Measurements from ENCODE around the gene TNFSF10. TPM values are rescaled to one million over a fixed set of nuclear protein-coding genes. Genes with fewer than 3 reads are reported as not detected.

TNFSF10 gene
- polyA plus RNA-seq, 1 donor from 2014 or later = not detected

DNA sequence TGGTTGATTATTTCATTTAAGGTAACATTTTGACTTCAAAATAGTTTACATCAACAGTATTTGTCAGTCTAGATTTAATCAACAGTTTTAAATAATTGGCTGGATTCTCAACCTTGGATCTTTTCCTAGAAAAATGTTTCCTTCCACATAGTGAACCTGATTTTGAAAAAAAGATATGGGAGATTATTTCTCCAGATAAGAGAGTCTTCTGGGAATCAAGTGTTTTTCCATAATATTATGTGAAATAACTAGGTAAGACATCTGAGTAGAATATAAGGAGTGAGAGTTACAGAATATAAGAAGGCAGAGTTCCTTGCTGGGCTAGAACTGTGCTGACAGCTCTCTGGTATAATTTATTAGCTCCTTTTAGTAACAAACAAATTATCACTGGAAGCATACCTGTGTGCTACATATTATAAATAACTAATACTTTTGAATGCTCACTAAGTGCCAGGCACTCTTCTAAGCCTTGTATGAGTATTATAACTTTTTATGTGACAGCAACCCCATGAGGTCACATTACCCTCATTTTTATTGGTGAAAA lies 18.8 kb upstream of the TNFSF10 start:
- no peak overlapping the region for H3K27ac ChIP-seq (ENCODE audit: low read length)
- H2AFZ ChIP-seq (ENCODE audit: low read depth, low read length) = no peak overlapping the region
- no peaks in the 10 kb centered on the region for H4K20me1 ChIP-seq (ENCODE audit: insufficient read depth)
- H3F3A ChIP-seq (ENCODE audit: insufficient read depth, low read length, poor library complexity, severe bottlenecking) = no peaks in the 10 kb centered on the region
- H3K79me2 ChIP-seq (replicated peaks; ENCODE audit: insufficient read depth, low read length) = no peaks in the 10 kb centered on the region
- H3K4me2 ChIP-seq (ENCODE audit: low read length) = no peak overlapping the region
- H3K9ac ChIP-seq (ENCODE audit: low read length) = no peak overlapping the region
- no peaks in the 10 kb centered on the region for H3K27me3 ChIP-seq (ENCODE audit: insufficient read depth, low read depth, low read length)
- H3K4me3 ChIP-seq (ENCODE audit: low read length) = no peak overlapping the region
- TF ChIP-seq SMC3 (conservative IDR thresholded peaks at IDR 0.05; ENCODE audit: poor library complexity) (no peak), POLR2AphosphoS5 (IDR thresholded peaks at IDR 0.05) (no peak), TAF1 (IDR thresholded peaks at IDR 0.05; ENCODE audit: low read depth) (no peak), MXI1 (conservative IDR thresholded peaks at IDR 0.05; ENCODE audit: poor library complexity, severe bottlenecking) (no peak), EP300 (conservative IDR thresholded peaks at IDR 0.05; ENCODE audit: poor library complexity, severe bottlenecking) (no peak), EZH2 (IDR thresholded peaks at IDR 0.05; ENCODE audit: borderline replicate concordance, insufficient read depth, low read length, poor library complexity, severe bottlenecking) (no peak), RAD21 (conservative IDR thresholded peaks at IDR 0.05) (no peak)
- TF ChIP-seq, protein P1, sequence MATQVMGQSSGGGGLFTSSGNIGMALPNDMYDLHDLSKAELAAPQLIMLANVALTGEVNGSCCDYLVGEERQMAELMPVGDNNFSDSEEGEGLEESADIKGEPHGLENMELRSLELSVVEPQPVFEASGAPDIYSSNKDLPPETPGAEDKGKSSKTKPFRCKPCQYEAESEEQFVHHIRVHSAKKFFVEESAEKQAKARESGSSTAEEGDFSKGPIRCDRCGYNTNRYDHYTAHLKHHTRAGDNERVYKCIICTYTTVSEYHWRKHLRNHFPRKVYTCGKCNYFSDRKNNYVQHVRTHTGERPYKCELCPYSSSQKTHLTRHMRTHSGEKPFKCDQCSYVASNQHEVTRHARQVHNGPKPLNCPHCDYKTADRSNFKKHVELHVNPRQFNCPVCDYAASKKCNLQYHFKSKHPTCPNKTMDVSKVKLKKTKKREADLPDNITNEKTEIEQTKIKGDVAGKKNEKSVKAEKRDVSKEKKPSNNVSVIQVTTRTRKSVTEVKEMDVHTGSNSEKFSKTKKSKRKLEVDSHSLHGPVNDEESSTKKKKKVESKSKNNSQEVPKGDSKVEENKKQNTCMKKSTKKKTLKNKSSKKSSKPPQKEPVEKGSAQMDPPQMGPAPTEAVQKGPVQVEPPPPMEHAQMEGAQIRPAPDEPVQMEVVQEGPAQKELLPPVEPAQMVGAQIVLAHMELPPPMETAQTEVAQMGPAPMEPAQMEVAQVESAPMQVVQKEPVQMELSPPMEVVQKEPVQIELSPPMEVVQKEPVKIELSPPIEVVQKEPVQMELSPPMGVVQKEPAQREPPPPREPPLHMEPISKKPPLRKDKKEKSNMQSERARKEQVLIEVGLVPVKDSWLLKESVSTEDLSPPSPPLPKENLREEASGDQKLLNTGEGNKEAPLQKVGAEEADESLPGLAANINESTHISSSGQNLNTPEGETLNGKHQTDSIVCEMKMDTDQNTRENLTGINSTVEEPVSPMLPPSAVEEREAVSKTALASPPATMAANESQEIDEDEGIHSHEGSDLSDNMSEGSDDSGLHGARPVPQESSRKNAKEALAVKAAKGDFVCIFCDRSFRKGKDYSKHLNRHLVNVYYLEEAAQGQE (IDR thresholded peaks at IDR 0.05; ENCODE audit: borderline replicate concordance) = no peak
- TF ChIP-seq, protein P2, sequence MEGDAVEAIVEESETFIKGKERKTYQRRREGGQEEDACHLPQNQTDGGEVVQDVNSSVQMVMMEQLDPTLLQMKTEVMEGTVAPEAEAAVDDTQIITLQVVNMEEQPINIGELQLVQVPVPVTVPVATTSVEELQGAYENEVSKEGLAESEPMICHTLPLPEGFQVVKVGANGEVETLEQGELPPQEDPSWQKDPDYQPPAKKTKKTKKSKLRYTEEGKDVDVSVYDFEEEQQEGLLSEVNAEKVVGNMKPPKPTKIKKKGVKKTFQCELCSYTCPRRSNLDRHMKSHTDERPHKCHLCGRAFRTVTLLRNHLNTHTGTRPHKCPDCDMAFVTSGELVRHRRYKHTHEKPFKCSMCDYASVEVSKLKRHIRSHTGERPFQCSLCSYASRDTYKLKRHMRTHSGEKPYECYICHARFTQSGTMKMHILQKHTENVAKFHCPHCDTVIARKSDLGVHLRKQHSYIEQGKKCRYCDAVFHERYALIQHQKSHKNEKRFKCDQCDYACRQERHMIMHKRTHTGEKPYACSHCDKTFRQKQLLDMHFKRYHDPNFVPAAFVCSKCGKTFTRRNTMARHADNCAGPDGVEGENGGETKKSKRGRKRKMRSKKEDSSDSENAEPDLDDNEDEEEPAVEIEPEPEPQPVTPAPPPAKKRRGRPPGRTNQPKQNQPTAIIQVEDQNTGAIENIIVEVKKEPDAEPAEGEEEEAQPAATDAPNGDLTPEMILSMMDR (IDR thresholded peaks at IDR 0.05; ENCODE audit: poor library complexity, severe bottlenecking) = no peak
- no peaks in the 10 kb centered on the region for H3K9me3 ChIP-seq (ENCODE audit: low read length)
- H3K9me2 ChIP-seq (ENCODE audit: insufficient read depth, low read length) = no peaks in the 10 kb centered on the region
- H3K36me3 ChIP-seq (ENCODE audit: insufficient read depth, low read length) = no peaks in the 10 kb centered on the region

DNA sequence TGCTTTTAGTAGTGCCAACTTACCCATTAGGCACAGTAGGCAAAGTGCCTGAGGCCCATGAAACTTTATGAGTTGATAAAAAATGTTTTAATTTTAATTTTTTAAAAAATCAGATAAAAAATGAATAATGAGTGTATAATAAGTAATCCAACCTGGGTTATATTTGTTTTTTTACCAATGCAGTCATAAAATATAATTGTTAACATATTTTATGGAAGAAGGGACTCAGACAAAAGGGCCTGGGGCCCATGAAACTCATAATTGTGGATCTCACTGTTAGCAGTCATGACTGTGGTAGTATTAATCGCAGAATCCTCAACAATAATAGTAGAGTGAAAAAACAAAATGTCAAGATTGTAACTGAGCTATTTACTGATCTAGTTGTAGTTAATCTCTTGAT lies 16.8 kb upstream of the TNFSF10 start:
- Histone ChIP-seq H4K20me1 (ENCODE audit: insufficient read depth) (no peaks in the 10 kb centered on the region), H2AFZ (ENCODE audit: low read depth, low read length) (no peak overlapping the region), H3K9ac (ENCODE audit: low read length) (no peak overlapping the region), H3K79me2 (replicated peaks; ENCODE audit: insufficient read depth, low read length) (no peaks in the 10 kb centered on the region), H3K27me3 (ENCODE audit: insufficient read depth, low read depth, low read length) (no peaks in the 10 kb centered on the region), H3K9me3 (ENCODE audit: low read length) (no peaks in the 10 kb centered on the region), H3K36me3 (ENCODE audit: insufficient read depth, low read length) (no peaks in the 10 kb centered on the region), H3K9me2 (ENCODE audit: insufficient read depth, low read length) (no peaks in the 10 kb centered on the region), H3K4me3 (ENCODE audit: low read length) (no peak overlapping the region), H3K4me2 (ENCODE audit: low read length) (no peak overlapping the region), H3F3A (ENCODE audit: insufficient read depth, low read length, poor library complexity, severe bottlenecking) (no peaks in the 10 kb centered on the region), H3K27ac (ENCODE audit: low read length) (no peak overlapping the region)
- TF ChIP-seq TAF1 (IDR thresholded peaks at IDR 0.05; ENCODE audit: low read depth) = no peak
- TF ChIP-seq MXI1 (conservative IDR thresholded peaks at IDR 0.05; ENCODE audit: poor library complexity, severe bottlenecking) = no peak
- TF ChIP-seq EP300 (conservative IDR thresholded peaks at IDR 0.05; ENCODE audit: poor library complexity, severe bottlenecking) = no peak
- TF ChIP-seq, protein P2 (IDR thresholded peaks at IDR 0.05; ENCODE audit: poor library complexity, severe bottlenecking) = no peak
- TF ChIP-seq, protein P1 (IDR thresholded peaks at IDR 0.05; ENCODE audit: borderline replicate concordance) = no peak
- TF ChIP-seq RAD21 (conservative IDR thresholded peaks at IDR 0.05) = no peak
- TF ChIP-seq SMC3 (conservative IDR thresholded peaks at IDR 0.05; ENCODE audit: poor library complexity) = no peak
- TF ChIP-seq EZH2 (IDR thresholded peaks at IDR 0.05; ENCODE audit: borderline replicate concordance, insufficient read depth, low read length, poor library complexity, severe bottlenecking) = no peak
- TF ChIP-seq POLR2AphosphoS5 (IDR thresholded peaks at IDR 0.05) = no peak

Measured in neural cell (in vitro differentiated cells).